ENCODE data around the gene SERGEF. TPM values are rescaled to one million over a fixed set of nuclear protein-coding genes. Genes with fewer than 3 reads are reported as not detected.

The SERGEF gene
- total and polyA plus RNA-seq, 8 donors = 16.2 to 26.1 (median 19.7) TPM

DNA sequence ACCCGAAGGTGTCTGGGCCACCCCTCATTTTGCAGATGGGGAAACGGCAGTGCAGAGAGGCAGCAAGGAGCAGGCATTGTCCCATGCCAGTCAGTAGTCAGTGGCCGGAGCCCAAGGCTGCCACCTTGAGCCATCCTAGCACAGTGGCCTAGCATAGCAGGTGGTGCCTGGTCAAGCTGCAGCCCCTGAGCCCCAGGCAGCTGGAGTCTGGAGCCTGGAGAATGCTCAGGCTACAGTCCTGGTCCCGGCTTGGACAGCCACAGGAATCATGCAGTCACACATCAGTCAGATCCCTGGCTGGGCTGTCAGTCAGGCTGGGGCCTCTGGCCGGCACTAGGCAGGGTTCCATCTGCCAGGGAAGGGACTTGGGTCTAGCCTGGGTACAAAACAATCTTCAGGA, 259.7 kb downstream of the SERGEF start:
- no peaks in the 10 kb centered on the region for H3K4me1 ChIP-seq
- peaks cover 0 to 25% of the 10 kb centered on the region in 2 donors for H3K27me3 ChIP-seq
- intact Hi-C loops (cut with DNase I) = no loop called here
- peak in 1 of 4 donors; percentile 58 for DNase-seq
- H3K36me3 ChIP-seq = no peaks in the 10 kb centered on the region
- TF ChIP-seq, protein P1, sequence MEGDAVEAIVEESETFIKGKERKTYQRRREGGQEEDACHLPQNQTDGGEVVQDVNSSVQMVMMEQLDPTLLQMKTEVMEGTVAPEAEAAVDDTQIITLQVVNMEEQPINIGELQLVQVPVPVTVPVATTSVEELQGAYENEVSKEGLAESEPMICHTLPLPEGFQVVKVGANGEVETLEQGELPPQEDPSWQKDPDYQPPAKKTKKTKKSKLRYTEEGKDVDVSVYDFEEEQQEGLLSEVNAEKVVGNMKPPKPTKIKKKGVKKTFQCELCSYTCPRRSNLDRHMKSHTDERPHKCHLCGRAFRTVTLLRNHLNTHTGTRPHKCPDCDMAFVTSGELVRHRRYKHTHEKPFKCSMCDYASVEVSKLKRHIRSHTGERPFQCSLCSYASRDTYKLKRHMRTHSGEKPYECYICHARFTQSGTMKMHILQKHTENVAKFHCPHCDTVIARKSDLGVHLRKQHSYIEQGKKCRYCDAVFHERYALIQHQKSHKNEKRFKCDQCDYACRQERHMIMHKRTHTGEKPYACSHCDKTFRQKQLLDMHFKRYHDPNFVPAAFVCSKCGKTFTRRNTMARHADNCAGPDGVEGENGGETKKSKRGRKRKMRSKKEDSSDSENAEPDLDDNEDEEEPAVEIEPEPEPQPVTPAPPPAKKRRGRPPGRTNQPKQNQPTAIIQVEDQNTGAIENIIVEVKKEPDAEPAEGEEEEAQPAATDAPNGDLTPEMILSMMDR (IDR thresholded peaks at IDR 0.05) = no peak
- ATAC-seq = no peak
- H3K9me3 ChIP-seq = no peaks in the 10 kb centered on the region
- no peak overlapping the region for H3K27ac ChIP-seq
- no peak overlapping the region for H3K4me3 ChIP-seq

DNA sequence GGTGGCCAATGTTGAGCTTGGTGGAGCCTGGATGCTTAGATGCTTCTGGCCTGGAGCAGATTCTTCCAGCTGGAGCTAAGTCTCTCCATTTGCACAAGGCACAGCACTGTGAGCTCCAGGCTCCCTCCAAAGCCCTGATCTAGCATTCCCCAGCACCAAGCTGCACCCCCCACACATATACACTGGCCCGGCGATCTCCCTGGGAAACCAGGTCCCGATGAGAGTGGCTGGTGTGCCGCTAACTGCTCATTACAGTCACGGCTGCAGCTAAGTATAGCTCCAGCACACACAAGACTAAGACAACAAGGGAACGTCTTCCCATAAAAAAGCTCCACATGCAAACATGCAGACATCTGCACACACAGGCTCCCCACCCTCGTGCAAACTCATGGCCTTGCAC, 260.7 kb downstream of the SERGEF start:
- intact Hi-C loops (cut with DNase I) = no loop called here
- DNase-seq = no peak
- peaks cover 0 to 35% of the 10 kb centered on the region in 2 donors for H3K27me3 ChIP-seq
- H3K27ac ChIP-seq = no peak overlapping the region
- no peaks in the 10 kb centered on the region for H3K9me3 ChIP-seq
- H3K4me3 ChIP-seq = no peak overlapping the region
- no peaks in the 10 kb centered on the region for H3K36me3 ChIP-seq
- no peak for ATAC-seq
- H3K4me1 ChIP-seq = no peaks in the 10 kb centered on the region
- TF ChIP-seq, protein P1 (IDR thresholded peaks at IDR 0.05) = no peak

DNA sequence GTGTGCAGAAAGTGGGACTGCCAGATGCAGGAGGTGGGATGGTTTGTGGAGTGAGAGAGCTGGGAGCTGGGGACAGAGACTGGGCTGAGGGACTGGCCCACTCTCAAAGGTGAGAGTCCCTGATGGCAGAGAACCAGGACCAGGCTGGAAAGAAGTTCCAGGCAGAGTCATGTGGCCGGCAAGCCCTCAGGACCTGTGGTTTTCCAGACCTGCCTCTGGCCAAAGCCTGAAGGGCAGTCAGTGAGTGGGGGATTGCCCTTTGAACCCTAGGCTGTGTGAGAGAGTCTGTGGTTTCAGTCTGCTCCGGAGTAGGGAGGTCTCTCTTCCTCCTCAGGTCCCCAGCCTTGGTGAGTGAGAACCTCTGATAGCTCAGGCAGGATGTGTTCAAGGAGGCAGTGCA, 261.3 kb downstream of the SERGEF start:
- Histone ChIP-seq H3K27ac (no peak overlapping the region), H3K36me3 (no peaks in the 10 kb centered on the region), H3K9me3 (no peaks in the 10 kb centered on the region), H3K4me1 (no peaks in the 10 kb centered on the region), H3K27me3 (peaks cover 0 to 41% of the 10 kb centered on the region in 2 donors), H3K4me3 (no peak overlapping the region)
- TF ChIP-seq, protein P1 (IDR thresholded peaks at IDR 0.05) = no peak
- ATAC-seq = no peak
- no peak for DNase-seq
- intact Hi-C loops (cut with DNase I) = no loop called here

DNA sequence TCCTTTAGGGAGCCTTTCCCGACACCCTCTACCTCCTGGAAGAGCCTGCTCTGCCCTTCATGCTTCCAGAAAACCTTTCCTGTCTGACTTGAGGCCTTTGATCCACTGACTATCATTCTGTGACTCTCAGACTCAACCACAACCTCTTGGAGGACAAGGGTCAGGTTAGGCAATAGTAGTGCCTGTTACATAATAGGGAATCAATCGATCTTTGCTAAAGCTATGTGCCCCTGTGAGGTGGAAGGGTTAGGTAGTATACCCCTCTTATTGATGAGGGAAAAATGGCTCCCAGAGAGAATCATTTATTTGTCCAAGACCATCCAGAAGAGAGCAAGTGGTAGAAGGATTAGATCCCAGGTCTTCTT, 262.1 kb downstream of the SERGEF start:
- ATAC-seq (no peak), DNase-seq (no peak)
- peaks cover 0 to 41% of the 10 kb centered on the region in 2 donors for H3K27me3 ChIP-seq
- TF ChIP-seq, protein P1 (IDR thresholded peaks at IDR 0.05) = no peak
- no peaks in the 10 kb centered on the region for H3K36me3 ChIP-seq
- no peak overlapping the region for H3K4me3 ChIP-seq
- intact Hi-C loops (cut with DNase I) = no loop called here
- no peak overlapping the region for H3K27ac ChIP-seq
- no peaks in the 10 kb centered on the region for H3K4me1 ChIP-seq
- H3K9me3 ChIP-seq = no peaks in the 10 kb centered on the region

DNA sequence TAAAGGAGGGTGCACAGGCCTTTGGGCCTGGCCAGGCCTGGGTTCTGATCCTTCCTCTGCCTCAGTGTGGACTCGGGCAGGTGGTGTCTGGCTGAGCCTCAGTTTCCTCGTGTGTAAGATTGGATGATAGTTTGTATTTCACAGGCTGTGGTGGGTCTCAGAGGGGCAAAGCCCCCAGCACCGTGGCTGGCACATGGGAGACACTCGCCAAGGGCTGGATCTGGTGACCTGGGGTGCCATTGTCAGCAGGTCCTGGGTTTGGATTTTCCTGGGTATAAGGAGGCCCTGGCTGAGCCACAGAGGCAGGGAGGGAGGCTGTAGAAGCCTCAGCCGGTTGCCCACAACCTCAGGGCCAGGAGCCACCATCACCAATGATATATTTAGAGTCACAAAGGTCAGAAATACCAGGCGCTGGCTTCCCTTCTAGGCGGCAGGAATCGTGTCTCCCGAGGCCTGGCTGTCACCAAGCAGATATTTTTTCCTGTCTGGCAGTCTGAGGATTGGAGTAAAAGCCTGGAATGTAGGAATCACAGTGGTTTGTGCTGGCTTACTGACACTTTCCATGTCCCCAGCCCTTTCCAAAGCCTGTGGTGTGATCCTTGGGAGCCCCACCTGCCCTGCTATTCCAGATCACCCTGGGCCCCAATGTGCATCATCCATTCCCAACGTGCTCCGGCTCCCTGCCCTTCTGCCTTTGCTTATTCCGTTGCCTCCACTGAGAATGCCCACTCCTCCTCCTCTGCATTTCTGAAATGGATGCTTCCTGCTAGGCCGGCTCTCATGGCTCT, 262.6 kb downstream of the SERGEF start:
- no peaks in the 10 kb centered on the region for H3K4me1 ChIP-seq
- no peak overlapping the region for H3K4me3 ChIP-seq
- H3K27me3 ChIP-seq = peaks cover 0 to 46% of the 10 kb centered on the region in 2 donors
- H3K9me3 ChIP-seq = no peaks in the 10 kb centered on the region
- no peaks in the 10 kb centered on the region for H3K36me3 ChIP-seq
- DNase-seq (peak in 2 of 4 donors; percentile 12 to 58), ATAC-seq (no peak)
- TF ChIP-seq, protein P1 (IDR thresholded peaks at IDR 0.05) = no peak
- no peak overlapping the region for H3K27ac ChIP-seq
- intact Hi-C loops (cut with DNase I) = no loop called here

Measured in left lung (tissue), 10 donors.